ENCODE data around the gene SIGLEC5.

The SIGLEC5 gene

GRCh38 chr19:51589511-51589910 is 40.7 kb downstream of the SIGLEC5 start:
- no peak for DNase-seq (ENCODE audit: low spot score)

GRCh38 chr19:51587264-51588191 is 42.7 kb downstream of the SIGLEC5 start:
- DNase-seq (ENCODE audit: low spot score) = no peak

- DNase-seq (ENCODE audit: low spot score) = no peak
These were observed 43.4 kb downstream of the SIGLEC5 start for GRCh38 chr19:51586799-51587198.

- DNase-seq (ENCODE audit: low spot score) = no peak
These were observed 44.0 kb downstream of the SIGLEC5 start for GRCh38 chr19:51586103-51586728.

DNA sequence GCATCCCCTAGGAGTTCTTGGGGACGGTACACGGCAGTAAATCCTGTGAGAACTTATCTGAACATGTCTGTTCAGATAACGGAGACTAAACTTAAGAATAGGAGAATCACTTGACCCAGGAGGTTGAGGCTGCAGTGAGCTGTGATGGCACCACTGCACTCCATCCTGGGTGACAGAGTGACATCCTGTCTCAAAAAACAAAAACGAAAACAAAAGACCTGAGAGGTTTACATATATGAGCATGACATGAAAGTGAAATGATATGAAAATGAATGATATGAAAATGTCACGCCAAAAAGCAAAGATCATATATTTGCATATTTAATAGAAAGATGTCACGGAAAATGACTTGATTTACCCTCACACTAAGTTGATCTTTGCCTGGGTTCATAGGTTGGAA is 53.4 kb downstream of the SIGLEC5 start:
- DNase-seq (ENCODE audit: low spot score) = no peak

DNA sequence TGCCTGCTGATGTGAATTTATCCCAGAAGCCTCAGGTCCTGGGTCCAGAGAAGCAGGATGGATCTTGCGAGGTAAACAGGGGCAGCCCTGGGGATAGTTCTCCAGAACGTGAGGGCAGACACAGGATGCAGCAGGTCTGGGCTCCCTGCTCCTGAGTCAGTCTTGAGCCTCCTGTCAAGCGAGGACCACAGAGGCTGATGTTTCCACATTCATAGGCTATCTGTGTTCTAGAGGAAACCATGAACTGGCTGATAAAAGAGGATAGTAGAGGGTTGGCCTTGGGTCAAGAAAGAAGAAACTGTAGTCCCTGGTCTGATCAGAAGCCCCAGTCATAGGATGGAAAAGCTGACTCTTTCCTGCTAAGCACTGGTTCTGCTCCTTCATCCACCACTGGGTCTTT is 56.9 kb downstream of the SIGLEC5 start:
- DNase-seq (ENCODE audit: low spot score) = no peak

DNA sequence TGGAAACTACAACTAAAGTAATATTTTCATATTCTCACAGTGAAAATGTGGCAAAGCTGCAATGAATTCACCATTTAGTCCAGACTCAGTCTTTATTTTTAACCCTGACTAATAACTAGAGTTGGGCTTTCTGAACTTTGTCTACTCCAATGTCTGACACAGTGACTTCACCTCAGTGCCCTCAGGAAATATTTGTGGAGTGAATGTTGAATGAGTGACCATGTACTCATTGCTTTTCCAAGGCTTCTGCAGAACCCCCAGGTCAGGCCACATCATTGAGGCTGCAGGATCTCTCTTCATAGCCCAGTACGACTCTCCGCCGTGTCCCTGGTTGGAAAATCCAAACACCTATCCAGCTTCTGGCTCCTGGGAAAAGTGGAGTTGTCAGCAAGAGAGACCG is 57.3 kb downstream of the SIGLEC5 start:
- DNase-seq (ENCODE audit: low spot score) = no peak

DNA sequence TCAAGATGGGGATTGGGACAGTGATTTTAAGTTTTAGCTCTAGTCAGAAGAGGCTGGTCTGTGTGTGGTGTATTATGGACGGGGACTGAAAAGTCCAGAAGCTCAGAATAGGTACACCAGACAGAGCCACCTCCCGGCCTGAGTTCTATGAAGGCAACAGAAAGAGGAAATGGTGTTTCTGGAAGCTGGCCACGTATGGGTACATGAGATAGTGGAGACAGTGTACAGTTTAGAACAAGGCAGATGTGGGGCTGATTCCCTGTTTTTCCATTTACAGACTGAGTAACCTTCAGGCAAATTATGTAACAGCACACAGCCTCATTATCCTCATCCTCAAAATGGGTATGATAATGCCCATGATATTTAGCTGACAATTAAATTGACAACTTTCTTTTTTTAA is 57.8 kb downstream of the SIGLEC5 start:
- DNase-seq (ENCODE audit: low spot score) = no peak

DNA sequence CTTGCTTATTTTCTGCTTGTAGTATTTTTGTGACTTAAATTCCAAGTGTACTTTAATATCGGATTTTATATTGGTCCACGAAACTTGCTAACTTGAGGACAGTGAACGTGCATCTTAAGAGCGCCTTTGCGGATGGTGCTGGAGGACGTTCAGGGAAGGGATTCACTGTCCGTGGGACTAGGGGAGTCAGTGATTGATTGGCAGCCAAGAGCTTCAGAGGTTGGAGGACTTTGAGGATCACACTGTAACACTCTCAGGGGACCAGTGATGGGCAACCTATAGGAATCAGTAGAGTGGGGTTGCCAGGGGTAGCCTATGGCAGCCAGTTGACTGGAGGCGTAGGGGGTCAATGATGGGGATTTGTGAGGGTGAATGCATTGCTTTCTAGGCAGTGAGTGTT is 58.6 kb downstream of the SIGLEC5 start:
- DNase-seq (ENCODE audit: low spot score) = peak; percentile 9

- DNase-seq (ENCODE audit: low spot score) = peak; percentile 98
These were observed 59.1 kb downstream of the SIGLEC5 start, which contains the start of gene ZNF175 for GRCh38 chr19:51570962-51571575. Gene ZNF175, plus strand, starts transcription at chr19:51571283. Its CDS starts 2,047 bp downstream, at chr19:51573330.

- DNase-seq (ENCODE audit: low spot score) = no peak
These were observed 61.7 kb downstream of the SIGLEC5 start for GRCh38 chr19:51568456-51568855.

GRCh38 chr19:51567583-51567982 is 62.6 kb downstream of the SIGLEC5 start:
- DNase-seq (ENCODE audit: low spot score) = no peak

- DNase-seq (ENCODE audit: low spot score) = no peak
These were observed 63.6 kb downstream of the SIGLEC5 start for GRCh38 chr19:51566489-51567100.

DNA sequence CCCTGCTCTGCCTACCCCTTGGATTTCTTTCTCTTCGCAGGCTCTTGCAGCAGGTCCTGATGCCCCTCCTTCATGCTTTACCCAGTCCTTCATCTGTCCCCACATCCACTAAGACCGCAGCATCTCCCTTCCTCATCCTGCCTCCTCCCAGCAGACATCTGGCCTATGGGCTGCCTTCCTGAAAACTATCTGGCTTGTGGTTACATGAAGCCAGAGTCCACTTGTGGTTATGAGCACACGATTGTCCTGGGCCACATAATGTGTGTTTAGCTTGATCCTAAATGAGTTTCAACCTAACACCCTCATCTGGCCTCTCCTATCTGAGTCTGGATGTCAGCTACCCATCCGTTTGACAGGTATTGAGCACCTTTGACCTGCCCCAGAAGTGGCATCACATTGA is 64.6 kb downstream of the SIGLEC5 start:
- DNase-seq (ENCODE audit: low spot score) = no peak

- DNase-seq (ENCODE audit: low spot score) = no peak
These were observed 65.4 kb downstream of the SIGLEC5 start for GRCh38 chr19:51564791-51565190.
